Measurements from ENCODE around the gene DGKQ.

DGKQ gene

DNA sequence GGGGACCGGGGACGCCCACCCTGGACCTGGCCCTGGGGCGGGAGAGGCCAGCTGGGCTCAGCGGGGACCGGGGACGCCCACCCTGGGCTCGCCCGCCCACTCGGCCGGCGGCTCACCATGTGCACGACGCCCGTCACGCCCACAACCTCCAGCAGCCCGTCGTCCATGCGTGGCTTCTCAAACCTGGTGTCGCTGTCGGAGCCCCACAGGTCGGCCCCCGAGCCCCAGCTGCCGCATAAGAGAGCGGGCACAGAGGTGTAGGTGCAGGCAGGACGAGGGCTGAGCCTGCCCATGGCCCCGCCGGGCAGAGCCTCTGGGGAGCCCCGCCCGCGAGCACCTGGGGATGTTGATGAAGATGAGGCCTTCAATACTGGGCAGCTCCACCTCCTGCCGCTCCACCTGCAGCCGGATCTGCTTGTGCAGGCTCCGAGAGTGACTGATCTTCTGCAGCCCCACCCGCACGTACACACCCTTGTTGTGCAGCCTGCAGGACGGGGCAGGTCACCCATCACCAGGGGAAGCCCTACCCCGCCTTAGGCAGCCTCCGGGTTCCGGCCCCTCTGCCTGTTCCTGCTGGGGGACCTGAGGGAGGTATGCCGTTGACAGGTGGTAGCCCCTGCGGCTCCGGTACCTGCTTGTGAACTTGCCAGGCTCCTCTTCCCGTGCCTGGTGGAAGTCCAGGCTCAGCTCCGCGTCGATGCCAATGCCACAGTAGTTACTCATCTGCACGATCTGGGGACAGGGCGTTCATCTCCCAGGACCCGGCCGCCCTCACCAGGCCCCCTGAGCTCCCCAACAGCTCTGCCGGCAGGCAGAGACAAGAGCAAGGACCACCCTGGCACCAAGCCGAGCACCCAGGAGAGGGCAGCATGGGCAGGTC is 11.8 kb downstream of the DGKQ start:
- no peak for DNase-seq

DNA sequence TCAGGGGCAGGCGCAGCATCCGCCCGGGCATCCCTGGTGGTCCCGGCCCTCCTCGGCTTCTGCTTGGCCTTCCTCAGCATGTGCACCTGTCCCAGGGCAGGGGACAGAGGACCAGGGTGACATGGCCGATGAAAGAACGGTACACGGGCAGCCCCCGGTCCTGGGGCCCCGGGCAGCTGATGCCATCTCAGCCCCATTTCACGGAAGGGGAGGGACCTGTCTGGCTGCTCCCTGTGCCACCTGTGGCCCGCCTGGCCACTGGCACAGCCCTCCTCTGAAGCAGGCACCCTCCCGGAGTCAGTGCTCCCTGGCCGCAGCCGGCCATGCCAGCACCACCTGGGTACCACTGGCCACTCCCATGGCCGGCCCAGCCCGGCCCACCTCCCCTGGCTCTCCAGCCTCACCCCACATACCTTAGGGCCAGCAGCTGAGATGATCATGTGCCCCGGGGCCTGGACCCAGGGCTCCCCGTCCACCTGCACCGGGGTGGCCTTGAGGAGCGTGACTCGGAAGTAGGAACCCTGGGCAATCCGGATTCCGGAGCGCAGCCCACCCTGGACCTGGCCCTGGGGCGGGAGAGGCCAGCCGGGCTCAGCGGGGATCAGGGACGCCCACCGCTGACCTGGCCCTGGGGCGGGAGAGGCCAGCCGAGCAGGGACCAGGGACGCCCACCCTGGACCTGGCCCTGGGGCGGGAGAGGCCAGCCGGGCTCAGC is 12.6 kb downstream of the DGKQ start:
- no peak for DNase-seq

DNA sequence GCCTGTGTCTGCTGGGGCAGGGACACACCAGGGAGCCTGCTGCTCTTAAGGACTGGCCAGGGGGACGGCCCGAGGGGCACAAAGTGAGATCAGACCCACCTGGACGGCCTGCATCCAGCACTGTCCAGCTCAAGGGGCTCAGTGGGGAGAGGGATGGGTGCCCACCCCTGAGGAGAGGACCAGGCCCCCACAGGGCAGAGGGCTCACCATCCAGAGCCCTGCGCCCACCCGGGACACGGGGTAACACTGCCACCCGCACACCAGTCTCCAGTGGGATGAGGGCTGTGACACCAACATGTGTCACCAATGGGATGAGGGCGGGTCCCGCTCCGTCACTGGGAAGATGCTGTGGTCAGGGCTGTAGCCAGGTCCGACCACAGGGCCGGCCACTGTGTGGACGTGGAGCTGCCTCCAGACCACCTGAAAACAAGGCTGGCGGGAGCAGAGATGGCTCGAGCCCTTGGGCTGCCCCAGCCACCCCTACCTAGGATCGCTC is 13.2 kb downstream of the DGKQ start:
- DNase-seq = no peak

DNA sequence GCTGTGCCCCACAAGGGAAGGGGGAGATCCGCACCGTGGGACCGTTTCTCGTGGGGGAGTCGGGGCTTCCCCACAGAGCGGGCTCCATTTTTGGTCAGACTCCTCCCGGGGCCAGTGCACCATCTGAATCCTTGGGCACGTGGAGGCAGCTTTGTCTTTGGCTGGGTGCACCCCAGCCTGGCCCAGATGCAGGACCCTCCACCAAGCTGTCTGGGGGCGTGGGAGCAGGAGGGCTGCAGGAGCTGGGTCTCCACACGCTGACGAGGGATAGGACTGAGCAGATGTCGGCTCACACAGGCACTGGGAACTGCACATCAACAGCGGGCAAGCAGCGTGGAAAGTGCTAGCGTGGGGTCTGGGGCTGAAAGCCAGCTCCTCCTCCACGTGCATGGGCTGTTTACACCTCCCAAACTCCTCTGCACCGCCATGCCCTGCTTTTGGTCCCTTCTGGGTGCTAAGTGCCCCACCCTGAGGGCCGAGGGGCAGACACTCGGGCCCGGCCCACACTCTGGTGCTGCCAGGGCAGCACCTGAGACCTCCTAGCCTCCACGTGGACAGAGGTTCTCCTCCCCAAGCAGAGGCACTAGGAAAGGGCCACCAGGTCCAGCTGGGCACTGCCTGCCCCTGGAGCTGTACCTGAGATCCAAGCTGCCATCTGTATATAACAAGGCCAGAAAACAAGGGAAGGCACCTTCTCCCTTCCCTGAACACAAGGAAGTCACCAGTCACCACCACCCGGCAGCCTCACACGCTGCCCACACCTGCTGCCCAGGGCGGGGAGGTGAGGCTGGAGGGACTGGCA is 13.8 kb downstream of the DGKQ start:
- DNase-seq = no peak

DNA sequence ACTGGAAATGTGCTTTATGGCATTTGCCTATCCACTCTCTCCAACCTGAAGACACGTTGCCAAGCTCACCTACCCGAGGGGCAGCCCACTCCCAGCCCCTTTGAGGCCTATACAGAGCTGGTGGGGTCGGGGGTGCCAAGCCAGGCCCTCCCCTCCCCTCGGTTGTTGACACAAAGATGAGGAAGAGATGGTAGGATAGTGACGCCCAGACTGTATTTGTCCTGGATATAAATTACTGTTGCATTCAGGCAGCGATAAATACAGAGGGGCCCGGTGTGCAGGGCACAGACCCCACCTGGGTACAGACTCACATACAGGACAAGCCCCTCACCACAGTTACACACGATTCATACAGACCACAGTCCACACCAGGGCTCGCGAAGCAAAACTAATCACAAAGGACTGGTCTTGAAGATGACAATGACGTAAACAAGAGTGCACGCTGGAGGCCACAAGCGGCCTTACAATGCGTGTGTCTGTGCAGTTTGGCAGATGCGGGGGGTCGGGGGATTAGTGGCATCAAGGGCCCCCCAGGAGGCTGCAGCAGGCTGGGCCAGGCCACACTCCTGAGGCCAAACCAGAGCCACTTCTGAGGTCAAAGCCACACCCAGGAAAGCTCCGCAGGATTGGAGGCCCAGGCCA is 14.6 kb downstream of the DGKQ start:
- DNase-seq = no peak

DNA sequence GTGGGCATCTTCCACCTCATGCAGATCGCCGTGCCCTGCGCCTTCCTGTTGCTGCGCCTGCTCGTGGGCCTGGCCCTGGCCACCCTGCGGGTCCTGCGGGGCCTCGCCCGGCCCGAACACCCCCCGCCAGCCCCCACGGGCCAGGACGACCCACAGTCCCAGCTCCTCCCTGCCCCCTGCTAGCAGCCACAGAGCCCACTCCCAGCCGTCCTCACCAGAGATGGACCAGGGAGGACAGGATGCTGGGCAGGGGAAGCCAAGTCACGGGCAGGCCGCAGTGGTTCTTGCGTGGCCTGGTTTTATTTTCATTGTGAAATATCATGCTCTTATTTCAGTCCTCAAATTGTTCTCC is 15.1 kb downstream of the DGKQ start:
- no peak for DNase-seq

DNA sequence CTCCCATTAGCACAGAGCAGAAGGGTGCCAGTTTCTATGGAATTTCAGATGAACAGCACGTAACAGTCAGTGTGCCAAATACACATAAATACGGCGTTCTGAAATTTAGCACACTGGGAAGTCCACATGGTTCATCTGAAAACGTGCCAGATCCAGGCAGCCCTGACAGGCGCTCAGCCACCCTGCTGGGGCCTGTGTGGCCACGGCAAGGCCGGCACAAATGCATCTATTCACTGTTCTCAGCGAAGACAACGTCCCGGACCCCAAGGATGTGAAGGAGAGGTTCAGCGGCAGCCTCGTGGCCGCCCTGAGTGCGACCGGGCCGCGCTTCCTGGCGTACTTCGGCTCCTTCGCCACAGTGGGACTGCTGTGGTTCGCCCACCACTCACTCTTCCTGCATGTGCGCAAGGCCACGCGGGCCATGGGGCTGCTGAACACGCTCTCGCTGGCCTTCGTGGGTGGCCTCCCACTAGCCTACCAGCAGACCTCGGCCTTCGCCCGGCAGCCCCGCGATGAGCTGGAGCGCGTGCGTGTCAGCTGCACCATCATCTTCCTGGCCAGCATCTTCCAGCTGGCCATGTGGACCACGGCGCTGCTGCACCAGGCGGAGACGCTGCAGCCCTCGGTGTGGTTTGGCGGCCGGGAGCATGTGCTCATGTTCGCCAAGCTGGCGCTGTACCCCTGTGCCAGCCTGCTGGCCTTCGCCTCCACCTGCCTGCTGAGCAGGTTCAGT is 15.6 kb downstream of the DGKQ start:
- no peak for DNase-seq

DNA sequence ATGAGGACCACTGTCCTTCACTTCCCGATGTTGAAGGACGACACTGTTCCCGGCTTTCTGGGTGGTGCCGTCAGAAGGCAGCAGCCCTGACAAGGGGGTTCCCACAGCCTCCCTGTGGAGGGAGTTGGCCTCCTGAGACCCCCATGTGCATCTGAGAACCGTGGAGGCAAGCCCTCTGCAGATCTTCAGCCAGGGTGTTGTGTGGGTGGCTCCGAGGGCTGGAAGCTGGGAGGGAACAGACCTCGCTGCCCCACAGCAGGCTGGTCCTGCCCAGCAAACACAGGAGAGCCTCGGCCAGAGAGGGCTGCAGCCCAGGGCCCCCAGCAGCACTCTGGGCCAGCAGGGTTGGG is 16.2 kb downstream of the DGKQ start:
- DNase-seq = no peak

DNA sequence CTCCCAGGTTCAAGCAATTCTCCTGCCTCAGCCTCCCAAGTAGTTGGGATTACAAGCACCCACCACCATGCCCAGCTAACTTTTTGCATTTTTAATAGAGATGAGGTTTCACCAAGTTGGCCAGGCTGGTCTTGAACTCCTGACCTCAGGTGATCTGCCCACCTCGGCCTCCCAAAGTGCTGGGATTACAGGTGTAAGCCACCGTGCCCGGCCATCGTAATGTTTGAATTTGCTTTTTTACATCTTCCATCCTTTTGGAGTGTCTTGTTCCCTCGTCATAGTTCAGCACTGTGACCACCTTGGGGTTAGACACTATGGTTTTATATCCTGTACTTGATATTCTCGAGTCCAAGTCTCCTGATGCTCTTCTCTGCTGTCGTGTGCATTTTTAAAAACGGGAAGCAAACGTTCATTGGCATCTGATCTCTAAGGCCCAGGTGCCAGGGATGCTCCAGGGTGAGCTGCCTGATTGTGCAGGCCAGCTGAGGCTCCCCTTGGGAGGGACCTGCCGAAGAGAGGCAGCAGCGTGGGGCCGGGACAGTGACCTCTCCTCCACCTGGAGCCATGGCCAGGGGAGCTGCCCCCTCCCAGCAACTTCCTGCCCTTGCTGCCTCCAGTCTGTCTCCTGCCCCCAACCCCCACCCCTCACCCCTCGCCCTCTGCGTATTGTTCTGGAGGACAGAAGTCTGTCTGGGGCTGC is 16.7 kb downstream of the DGKQ start:
- no peak for DNase-seq

DNA sequence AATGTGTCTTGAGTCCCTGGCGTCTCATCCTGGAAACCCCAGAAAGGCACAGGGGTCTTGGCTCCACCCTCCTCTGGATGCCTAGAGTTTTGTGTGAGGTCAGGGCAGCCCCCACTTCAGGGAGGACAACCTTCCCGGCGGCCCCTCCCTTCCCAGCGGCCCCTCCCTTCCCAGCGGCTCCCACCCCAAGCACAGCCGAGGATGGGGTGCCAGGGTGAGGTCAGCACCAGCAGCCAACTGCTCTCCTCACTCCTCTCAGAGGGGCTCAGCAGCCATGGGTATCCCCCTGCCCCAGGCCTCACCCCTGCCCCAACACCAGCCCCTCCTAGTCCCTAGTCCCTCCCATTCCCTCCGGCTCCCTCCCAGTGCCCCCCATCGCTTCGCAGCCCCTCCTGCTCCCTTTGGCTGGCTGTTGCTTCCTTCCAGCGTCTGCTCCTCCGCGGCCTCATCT is 17.4 kb downstream of the DGKQ start:
- DNase-seq = no peak

DNA sequence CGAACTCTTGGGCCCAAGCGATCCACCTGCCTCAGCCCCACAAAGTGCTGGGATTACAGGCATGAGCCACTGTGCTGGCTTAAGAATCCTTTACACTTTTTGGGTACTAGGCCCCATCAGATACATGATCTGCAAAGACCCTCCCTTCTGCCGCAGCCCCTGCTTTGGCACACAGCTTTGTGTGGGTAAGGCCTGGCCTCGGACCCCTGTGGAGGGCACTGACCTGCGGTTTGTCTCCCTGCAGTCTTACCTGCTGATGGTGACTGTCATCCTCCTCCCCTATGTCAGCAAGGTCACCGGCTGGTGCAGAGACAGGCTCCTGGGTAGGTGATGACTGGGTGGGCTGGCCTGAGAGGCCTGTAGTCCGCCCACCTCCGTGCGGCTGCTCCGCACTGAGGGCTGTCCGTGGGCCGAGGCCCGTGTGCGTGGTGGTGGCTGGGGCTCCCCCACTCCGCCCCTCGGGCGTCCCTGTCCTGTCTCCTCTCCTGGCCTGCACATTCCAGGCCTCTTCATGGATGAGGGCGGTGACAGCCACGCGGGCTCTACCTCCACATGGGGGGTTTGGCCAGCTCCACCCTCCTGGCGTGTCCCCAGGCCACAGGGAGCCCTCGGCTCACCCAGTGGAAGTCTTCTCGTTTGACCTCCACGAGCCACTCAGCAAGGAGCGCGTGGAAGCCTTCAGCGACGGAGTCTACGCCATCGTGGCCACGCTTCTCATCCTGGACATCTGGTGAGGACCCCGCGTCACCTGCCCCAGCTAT is 18.0 kb downstream of the DGKQ start:
- no peak for DNase-seq

DNA sequence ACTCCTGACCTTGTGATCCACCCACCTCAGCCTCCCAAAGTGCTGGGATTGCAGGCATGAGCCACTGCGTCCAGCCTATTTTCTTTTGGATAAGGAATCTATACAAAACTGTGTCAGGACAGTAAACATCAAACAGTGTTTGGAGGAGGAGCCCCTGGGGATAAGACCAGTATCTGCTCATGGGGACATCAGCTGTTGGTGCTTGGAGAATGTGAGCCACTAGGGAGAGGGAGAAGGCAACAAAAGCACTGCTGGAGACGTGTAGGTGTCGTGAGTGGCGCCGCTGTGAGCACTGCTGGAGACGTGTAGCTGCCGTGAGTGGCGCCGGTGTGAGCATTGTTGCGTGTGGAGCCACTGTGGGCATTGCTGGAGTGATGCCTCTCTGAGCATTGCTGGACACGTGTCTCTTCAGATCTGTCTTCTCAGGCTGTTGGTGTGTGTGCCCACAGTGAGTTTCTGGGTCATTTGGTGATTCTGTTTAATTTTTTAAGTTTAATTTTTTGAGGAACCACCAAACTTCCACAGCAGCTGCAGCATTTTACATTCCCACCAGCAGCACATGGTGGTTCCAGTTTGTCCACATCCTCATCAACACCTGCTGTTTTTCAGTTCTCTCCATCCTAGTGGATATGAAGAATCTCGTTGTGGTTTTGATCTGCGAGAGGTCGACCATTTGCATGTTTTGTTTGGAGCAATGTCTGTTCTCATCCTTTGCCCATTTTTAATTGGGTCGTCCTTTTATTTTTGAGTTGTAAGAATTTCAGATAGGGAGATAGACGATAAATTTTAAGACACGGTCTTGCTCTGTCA is 19.0 kb downstream of the DGKQ start:
- no peak for DNase-seq

DNA sequence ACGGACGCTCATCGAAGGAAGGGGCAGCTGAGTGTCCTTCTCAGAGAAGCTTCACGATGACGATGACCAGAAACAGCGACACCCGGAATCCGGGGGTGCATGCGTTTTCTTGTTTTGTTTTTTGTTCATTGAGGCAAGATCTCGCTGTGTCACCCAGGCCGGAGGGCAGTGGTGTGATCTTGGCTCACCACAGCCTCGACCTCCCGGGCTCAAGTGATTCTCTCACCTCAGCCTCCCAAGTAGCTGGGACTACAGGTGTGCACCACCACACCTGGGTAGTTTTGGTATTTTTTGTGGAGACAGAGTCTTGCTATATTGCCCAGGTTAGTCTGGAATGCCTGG is 19.8 kb downstream of the DGKQ start:
- DNase-seq = no peak

DNA sequence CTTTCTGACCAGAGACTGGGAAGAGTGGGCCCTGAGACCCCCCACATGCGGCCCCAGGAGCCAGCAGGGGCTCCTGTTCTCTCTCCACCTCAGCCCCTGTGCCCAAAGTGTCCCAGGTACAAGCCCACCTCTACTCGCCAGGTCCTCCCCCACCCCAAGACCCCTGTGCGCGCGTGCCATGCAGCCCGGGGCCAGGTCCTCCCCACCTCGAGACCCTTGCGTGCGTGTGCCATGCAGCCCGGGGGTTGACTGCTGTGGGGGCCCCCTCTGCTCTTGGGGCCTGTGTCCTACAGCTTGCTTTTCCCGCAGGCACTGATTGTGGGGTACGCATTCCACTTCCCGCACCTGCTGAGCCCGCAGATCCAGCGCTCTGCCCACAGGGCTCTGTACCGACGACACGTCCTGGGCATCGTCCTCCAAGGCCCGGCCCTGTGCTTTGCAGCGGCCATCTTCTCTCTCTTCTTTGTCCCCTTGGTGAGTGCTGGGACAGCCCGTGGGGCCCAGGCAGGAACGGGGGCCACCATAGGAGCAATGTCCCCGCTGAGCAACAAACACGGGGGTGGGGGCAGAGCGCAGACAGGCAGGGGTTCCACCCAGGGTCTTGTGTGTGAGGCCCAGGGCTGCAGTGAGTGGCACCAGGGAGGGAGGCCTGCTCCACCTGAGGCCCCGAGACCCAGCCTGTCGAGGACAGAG is 20.3 kb downstream of the DGKQ start:
- no peak for DNase-seq

DNA sequence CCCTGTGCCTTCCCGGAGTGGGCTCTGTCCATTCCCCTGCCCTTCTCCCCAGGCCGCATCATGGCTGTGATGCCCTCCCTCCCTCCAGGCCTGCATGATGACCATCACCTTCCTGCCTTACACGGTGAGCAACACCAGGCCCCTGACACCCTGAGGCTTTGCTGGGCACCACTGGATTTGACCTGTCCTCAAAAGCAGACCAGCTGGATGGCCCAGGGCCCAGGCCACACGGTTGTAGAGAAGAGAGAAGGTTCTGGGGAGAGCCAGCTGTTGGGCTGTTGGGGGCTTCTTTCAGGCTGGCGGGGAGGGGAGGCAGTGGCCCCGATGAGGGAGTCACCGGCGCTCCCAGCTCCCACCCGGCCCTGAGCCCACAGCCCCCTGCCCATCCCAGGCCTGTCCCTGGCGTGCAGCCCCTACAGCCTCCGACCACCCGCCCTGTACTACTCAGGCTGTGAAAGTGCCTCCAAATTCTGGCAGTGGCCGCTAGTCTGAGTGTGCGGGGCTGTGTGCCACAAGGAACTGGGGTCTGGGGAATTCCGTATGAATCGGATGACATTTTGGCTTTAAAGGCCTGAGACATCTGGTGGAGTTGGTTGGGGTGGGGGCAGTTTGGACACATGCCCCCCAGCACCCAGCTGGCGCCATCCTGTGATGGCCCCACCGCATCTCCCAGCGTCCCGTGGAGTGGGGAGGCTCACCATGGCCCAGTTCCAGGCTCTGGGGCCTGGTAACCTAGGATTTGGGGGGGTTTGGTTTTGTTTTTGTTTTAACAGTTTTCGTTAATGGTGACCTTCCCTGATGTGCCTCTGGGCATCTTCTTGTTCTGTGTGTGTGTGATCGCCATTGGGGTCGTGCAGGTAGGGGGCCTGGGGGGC is 21.5 kb downstream of the DGKQ start:
- DNase-seq = no peak

DNA sequence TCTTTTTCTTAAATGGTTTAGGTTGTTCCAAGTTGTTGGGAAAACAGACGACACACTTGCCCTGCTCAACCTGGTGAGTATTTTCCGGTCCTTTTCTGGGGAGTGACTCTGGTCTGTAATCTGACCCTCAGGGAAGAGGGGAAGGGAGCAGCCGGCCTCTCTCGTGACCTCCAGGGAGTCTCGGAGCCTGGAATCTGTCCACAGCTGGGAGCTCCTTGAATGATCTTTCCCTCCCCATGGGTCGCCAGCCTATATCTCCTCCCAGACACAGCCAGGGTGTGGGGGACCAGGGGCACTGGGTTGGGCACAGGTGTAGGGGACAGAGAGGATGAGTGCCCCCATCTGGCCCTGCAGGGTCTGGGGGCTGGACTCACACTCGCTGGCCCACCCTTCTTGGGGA is 22.2 kb downstream of the DGKQ start:
- DNase-seq = no peak

DNA sequence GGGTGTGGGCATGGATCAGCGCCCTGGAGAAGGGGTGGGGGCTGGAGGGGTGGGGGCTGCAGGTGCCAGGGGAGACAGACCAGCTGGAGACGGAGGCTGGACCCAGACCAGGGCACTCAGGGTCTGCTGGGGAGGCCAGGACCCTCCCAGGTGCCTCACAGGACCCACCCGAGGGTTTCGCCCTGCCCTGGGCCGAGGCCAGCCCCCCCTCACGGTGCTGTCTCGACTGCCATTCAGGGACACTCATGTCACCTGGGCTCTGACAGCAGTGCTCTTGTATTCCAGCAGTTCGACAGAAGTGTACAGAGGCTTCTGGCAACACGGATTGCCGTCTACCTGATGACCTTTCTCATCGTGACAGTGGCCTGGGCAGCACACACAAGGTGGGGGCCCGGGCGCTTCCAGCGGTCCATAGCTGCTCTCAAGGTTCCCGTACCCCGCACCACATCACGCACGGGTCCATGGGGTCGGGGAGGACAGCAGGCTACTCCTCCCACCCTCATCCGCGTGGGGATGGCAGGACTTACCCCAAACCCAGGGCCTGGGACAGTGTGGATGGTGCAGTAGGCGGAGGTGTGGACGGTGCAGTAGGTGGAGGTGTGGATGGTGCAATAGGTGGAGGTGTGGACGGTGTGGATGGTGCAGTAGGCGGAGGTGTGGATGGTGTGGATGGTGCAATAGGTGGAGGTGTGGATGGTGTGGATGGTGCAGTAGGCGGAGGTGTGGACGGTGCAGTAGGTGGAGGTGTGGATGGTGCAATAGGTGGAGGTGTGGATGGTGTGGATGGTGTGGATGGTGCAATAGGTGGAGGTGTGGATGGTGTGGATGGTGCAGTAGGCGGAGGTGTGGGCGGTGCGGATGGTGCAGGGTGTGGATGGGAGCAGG is 23.0 kb downstream of the DGKQ start:
- DNase-seq = no peak

All from suppressor macrophage treated with lipopolysaccharide for 1 hour (primary cell).